ENCODE measurements around the gene DUOX1.
"Not testable (repeated sequence)": the region's sequence is repeated elsewhere in the genome, so short reads cannot be mapped to it uniquely, and the experiment has no call there.

The DUOX1 gene

GRCh38 chr15:45135705-45136377 lies 6.0 kb downstream of the DUOX1 start:
- H3K27me3 ChIP-seq (ENCODE audit: insufficient read depth, low read length), result peaks cover 51% of the 10 kb centered on the region
- H3K27ac ChIP-seq (ENCODE audit: low read depth, low read length); H3K79me2 ChIP-seq (ENCODE audit: control insufficient read depth, insufficient read depth, low read length, unreplicated experiment): not testable (repeated sequence)

GRCh38 chr15:45136378-45136764 lies 6.6 kb downstream of the DUOX1 start:
- no peak overlapping the region for H2AFZ ChIP-seq (ENCODE audit: low read length, unreplicated experiment)
- H3K79me2 ChIP-seq (ENCODE audit: control insufficient read depth, insufficient read depth, low read length, unreplicated experiment), result no peaks in the 10 kb centered on the region
- no peaks in the 10 kb centered on the region for H3K4me1 ChIP-seq (ENCODE audit: control insufficient read depth, insufficient read depth, low read length, unreplicated experiment)
- no peak overlapping the region for H3K27ac ChIP-seq (ENCODE audit: low read depth, low read length)
- peaks cover 46% of the 10 kb centered on the region for H3K27me3 ChIP-seq (ENCODE audit: insufficient read depth, low read length)
- no peak overlapping the region for H3K4me3 ChIP-seq (ENCODE audit: low read depth, low read length)
- no peaks in the 10 kb centered on the region for H3K36me3 ChIP-seq (ENCODE audit: insufficient read depth, low read length)

More at GRCh38 chr15:45135705-45136377, 6.0 kb downstream of the DUOX1 start:
- H3K36me3 ChIP-seq (ENCODE audit: insufficient read depth, low read length); H2AFZ ChIP-seq (ENCODE audit: low read length, unreplicated experiment); H3K4me1 ChIP-seq (ENCODE audit: control insufficient read depth, insufficient read depth, low read length, unreplicated experiment); H3K4me3 ChIP-seq (ENCODE audit: low read depth, low read length): not testable (repeated sequence)

DNA sequence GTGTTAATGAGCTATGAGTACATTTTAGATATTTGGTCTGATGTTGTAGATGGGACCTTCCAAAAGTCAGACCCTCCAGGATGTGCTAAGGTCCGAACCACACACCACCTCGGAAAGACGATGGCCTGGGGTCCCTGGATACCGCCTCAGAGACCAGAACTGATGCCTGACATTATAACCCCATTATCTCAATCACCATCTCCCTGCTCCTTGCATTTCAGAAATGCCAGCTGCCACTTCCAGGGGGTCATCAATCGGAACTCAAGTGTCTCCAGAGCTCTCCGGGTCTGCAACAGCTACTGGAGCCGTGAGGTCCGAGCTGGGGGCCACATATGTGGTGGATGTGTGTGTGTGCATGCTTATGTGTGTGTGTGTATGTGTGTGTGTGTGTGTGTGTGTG lies 7.9 kb downstream of the DUOX1 start:
- H3K36me3 ChIP-seq (ENCODE audit: insufficient read depth, low read length), result no peaks in the 10 kb centered on the region
- no peak overlapping the region for H3K27ac ChIP-seq (ENCODE audit: low read depth, low read length)
- no peaks in the 10 kb centered on the region for H3K4me1 ChIP-seq (ENCODE audit: control insufficient read depth, insufficient read depth, low read length, unreplicated experiment)
- peaks cover 34% of the 10 kb centered on the region for H3K27me3 ChIP-seq (ENCODE audit: insufficient read depth, low read length)
- H2AFZ ChIP-seq (ENCODE audit: low read length, unreplicated experiment), result no peak overlapping the region
- H3K79me2 ChIP-seq (ENCODE audit: control insufficient read depth, insufficient read depth, low read length, unreplicated experiment), result no peaks in the 10 kb centered on the region
- H3K4me3 ChIP-seq (ENCODE audit: low read depth, low read length), result no peak overlapping the region

DNA sequence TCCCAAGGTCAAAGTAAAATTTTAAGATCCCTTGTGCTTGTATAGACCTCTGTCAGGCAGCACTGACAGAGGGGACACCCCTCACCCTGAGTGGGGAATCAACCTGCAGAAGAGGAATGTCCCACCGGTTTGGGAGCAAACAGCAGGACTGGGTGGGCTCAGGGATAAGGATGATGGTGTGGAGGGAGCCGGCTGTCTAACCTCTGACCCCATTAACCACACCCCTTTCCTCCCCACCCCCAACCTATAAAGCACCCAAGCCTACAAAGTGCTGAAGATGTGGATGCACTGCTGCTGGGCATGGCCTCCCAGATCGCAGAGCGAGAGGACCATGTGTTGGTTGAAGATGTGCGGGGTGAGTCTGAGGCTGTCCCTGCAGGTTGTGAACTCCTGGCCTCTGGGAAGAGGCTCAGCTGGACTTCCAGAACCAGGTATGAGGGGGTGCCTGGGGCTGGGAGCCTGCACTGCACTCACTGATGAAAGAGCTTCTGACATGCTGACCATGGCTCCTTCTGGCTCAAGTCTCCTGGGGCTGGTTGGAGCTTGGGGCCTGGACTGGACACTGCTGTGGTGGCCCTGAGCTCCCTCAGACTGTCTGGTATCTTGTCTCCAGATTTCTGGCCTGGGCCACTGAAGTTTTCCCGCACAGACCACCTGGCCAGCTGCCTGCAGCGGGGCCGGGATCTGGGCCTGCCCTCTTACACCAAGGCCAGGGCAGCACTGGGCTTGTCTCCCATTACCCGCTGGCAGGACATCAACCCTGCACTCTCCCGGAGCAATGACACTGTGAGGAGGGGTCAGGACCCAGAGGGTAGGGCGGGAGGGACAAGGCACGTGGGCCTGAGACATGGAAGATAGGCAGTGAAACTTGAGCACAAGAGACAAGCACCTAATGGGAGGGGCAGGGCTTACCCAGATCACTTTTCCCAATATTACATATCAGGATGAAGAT lies 9.3 kb downstream of the DUOX1 start:
- H3K27ac ChIP-seq (ENCODE audit: low read depth, low read length), result no peak overlapping the region
- no peaks in the 10 kb centered on the region for H3K4me1 ChIP-seq (ENCODE audit: control insufficient read depth, insufficient read depth, low read length, unreplicated experiment)
- peaks cover 25% of the 10 kb centered on the region for H3K27me3 ChIP-seq (ENCODE audit: insufficient read depth, low read length)
- H2AFZ ChIP-seq (ENCODE audit: low read length, unreplicated experiment), result no peak overlapping the region
- no peaks in the 10 kb centered on the region for H3K36me3 ChIP-seq (ENCODE audit: insufficient read depth, low read length)
- H3K4me3 ChIP-seq (ENCODE audit: low read depth, low read length), result no peak overlapping the region
- H3K79me2 ChIP-seq (ENCODE audit: control insufficient read depth, insufficient read depth, low read length, unreplicated experiment), result no peaks in the 10 kb centered on the region

DNA sequence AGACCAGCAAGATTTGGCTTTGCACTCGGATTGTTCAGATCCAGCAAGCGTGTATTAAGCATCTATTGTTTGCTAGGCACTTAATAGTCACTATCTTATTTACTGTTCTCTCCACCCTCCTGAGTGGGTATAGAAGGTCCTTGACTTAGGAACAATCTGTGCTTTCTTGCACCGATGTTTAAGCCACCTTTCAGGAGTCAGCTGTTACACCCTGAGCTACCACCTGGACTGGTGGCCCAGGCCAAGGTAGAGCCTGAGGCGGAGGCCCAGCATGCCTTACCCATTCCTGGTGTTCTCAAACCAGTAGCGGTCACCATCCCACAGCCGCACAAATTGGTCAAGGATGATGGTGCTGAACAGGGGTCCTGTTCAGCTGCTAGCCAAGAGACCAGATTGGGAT lies 10.0 kb downstream of the DUOX1 start:
- H3K4me1 ChIP-seq (ENCODE audit: control insufficient read depth, insufficient read depth, low read length, unreplicated experiment), result no peaks in the 10 kb centered on the region
- no peak overlapping the region for H2AFZ ChIP-seq (ENCODE audit: low read length, unreplicated experiment)
- no peaks in the 10 kb centered on the region for H3K36me3 ChIP-seq (ENCODE audit: insufficient read depth, low read length)
- H3K27me3 ChIP-seq (ENCODE audit: insufficient read depth, low read length), result peaks cover 18% of the 10 kb centered on the region
- H3K27ac ChIP-seq (ENCODE audit: low read depth, low read length), result no peak overlapping the region
- H3K79me2 ChIP-seq (ENCODE audit: control insufficient read depth, insufficient read depth, low read length, unreplicated experiment), result no peaks in the 10 kb centered on the region
- no peak overlapping the region for H3K4me3 ChIP-seq (ENCODE audit: low read depth, low read length)

GRCh38 chr15:45140557-45141250 lies 10.9 kb downstream of the DUOX1 start:
- peaks cover 11% of the 10 kb centered on the region for H3K27me3 ChIP-seq (ENCODE audit: insufficient read depth, low read length)
- no peak overlapping the region for H3K27ac ChIP-seq (ENCODE audit: low read depth, low read length)
- H3K4me3 ChIP-seq (ENCODE audit: low read depth, low read length), result no peak overlapping the region
- no peaks in the 10 kb centered on the region for H3K79me2 ChIP-seq (ENCODE audit: control insufficient read depth, insufficient read depth, low read length, unreplicated experiment)
- no peaks in the 10 kb centered on the region for H3K36me3 ChIP-seq (ENCODE audit: insufficient read depth, low read length)
- no peaks in the 10 kb centered on the region for H3K4me1 ChIP-seq (ENCODE audit: control insufficient read depth, insufficient read depth, low read length, unreplicated experiment)
- H2AFZ ChIP-seq (ENCODE audit: low read length, unreplicated experiment), result no peak overlapping the region

DNA sequence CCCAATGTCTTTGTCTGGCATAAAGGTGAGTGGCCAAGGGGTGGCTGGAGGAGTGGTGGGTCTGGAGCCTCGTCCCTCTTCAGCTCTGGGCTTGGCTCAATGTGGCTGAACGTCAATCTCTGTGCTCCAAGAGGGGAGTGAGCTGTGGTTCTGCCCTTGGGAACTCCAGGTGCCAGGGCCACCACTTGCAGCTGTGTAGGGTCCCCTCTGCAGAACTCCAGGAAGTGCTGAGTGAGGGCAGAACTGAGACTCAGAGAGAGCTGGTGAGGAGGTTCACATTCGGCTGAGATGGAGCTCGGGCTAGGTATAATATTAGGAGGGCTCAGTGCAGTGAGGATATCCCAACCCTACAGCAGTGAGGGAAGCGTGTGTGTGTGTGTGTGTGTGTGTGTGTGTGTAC lies 11.6 kb downstream of the DUOX1 start:
- no peak overlapping the region for H2AFZ ChIP-seq (ENCODE audit: low read length, unreplicated experiment)
- H3K27me3 ChIP-seq (ENCODE audit: insufficient read depth, low read length), result peaks cover 5% of the 10 kb centered on the region
- no peak overlapping the region for H3K4me3 ChIP-seq (ENCODE audit: low read depth, low read length)
- no peaks in the 10 kb centered on the region for H3K4me1 ChIP-seq (ENCODE audit: control insufficient read depth, insufficient read depth, low read length, unreplicated experiment)
- H3K79me2 ChIP-seq (ENCODE audit: control insufficient read depth, insufficient read depth, low read length, unreplicated experiment), result no peaks in the 10 kb centered on the region
- H3K36me3 ChIP-seq (ENCODE audit: insufficient read depth, low read length), result no peaks in the 10 kb centered on the region
- H3K27ac ChIP-seq (ENCODE audit: low read depth, low read length), result no peak overlapping the region

GRCh38 chr15:45143056-45143455 lies 13.3 kb downstream of the DUOX1 start:
- H3K36me3 ChIP-seq (ENCODE audit: insufficient read depth, low read length), result no peaks in the 10 kb centered on the region
- H2AFZ ChIP-seq (ENCODE audit: low read length, unreplicated experiment), result no peak overlapping the region
- no peaks in the 10 kb centered on the region for H3K27me3 ChIP-seq (ENCODE audit: insufficient read depth, low read length)
- no peak overlapping the region for H3K4me3 ChIP-seq (ENCODE audit: low read depth, low read length)
- H3K27ac ChIP-seq (ENCODE audit: low read depth, low read length), result no peak overlapping the region
- peaks cover under 1% of the 10 kb centered on the region for H3K4me1 ChIP-seq (ENCODE audit: control insufficient read depth, insufficient read depth, low read length, unreplicated experiment)
- no peaks in the 10 kb centered on the region for H3K79me2 ChIP-seq (ENCODE audit: control insufficient read depth, insufficient read depth, low read length, unreplicated experiment)

DNA sequence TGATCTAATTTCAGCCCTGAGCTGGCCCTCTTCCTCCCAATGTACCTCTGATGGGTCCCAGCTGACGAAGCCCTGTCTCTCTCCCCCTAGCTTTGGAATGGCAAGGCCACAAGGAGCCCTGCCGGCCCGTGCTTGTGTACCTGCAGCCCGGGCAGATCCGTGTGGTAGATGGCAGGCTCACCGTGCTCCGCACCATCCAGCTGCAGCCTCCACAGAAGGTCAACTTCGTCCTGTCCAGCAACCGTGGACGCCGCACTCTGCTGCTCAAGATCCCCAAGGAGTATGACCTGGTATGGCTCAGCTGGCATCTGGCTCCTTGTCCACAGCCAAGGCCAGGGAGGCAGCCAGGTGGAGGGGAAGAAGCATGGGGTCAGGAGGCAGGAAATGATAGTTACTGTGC lies 14.2 kb downstream of the DUOX1 start:
- Histone ChIP-seq H3K4me1 (ENCODE audit: control insufficient read depth, insufficient read depth, low read length, unreplicated experiment) (peaks cover 4% of the 10 kb centered on the region), H3K27me3 (ENCODE audit: insufficient read depth, low read length) (no peaks in the 10 kb centered on the region), H3K79me2 (ENCODE audit: control insufficient read depth, insufficient read depth, low read length, unreplicated experiment) (no peaks in the 10 kb centered on the region), H3K36me3 (ENCODE audit: insufficient read depth, low read length) (no peaks in the 10 kb centered on the region), H3K4me3 (ENCODE audit: low read depth, low read length) (no peak overlapping the region), H3K27ac (ENCODE audit: low read depth, low read length) (no peak overlapping the region), H2AFZ (ENCODE audit: low read length, unreplicated experiment) (no peak overlapping the region)

- Histone ChIP-seq H3K27me3 (ENCODE audit: insufficient read depth, low read length) (no peaks in the 10 kb centered on the region), H2AFZ (ENCODE audit: low read length, unreplicated experiment) (no peak overlapping the region), H3K27ac (ENCODE audit: low read depth, low read length) (no peak overlapping the region), H3K4me3 (ENCODE audit: low read depth, low read length) (no peak overlapping the region), H3K36me3 (ENCODE audit: insufficient read depth, low read length) (no peaks in the 10 kb centered on the region), H3K4me1 (ENCODE audit: control insufficient read depth, insufficient read depth, low read length, unreplicated experiment) (peaks cover 4% of the 10 kb centered on the region), H3K79me2 (ENCODE audit: control insufficient read depth, insufficient read depth, low read length, unreplicated experiment) (no peaks in the 10 kb centered on the region)
Observed at GRCh38 chr15:45144775-45145174, 15.0 kb downstream of the DUOX1 start.

All from ACC112 (cell line).